HG02973 (cell line): ENCODE measurements around the gene CADPS2.

Experiments
- ATAC-seq: cut with Tn5 transposase; IDR thresholded peaks from one replicate; pipeline ENCODE4 v1.9.1; 2021; ENCODE audit warnings: moderate library complexity; ENCODE audit not compliant: unreplicated experiment

Gene CADPS2

DNA sequence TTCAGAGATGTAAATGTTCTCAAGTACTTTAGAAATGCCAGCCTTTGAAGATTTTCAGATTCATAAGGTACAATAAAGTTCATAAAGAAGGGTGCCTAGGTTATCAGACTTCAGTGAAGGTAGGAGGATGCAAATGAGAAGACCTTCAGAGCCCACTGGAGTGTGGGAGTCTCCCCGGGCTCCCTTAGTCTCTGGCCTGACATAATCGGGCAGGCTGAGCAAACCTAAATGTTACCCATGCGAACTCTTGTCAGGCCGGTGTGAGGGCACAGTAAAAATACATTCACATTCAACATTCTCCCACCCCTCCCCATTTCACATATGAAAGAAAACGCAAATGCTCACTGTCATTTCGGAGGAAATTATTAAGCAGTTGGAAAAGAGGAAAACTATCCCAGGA, 479.1 kb downstream of the CADPS2 start:
- no peak for ATAC-seq

DNA sequence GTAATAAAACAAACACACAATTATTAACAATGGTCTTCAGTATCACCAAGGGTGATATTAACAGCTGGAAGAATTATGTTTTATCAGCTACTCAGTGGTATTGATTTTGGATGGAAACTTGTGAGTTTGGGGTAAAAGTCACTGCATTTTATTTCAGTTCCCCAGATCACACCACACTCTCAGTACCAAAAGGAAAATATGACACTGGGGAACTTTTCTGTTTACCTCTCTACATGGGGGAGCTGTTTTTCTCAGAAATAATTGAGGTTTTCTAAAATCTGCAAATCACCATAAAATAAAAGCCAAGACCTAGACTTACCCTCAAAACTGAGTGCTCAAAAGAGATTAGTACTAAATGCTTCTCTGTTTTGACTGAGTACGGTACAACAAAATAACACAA, 483.1 kb downstream of the CADPS2 start:
- ATAC-seq = no peak

DNA sequence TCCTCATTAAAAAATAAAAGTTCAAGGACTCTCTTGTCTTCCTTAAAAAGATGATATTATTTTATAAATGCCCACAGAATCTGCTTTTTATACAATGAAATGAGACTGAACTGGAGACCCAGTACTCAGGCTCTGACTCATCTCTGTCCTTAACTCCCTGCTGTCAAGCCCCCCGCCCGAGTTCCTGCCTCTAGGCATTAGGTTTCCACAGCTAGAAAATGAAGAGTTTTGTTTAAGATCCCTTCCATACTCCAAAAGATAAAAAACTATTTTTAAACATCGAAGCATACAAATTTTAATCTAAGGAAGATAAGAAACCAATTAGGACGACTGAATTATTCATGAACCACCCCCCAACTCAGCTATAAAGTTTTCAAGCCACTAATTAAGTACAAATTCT, 484.0 kb downstream of the CADPS2 start:
- no peak for ATAC-seq

DNA sequence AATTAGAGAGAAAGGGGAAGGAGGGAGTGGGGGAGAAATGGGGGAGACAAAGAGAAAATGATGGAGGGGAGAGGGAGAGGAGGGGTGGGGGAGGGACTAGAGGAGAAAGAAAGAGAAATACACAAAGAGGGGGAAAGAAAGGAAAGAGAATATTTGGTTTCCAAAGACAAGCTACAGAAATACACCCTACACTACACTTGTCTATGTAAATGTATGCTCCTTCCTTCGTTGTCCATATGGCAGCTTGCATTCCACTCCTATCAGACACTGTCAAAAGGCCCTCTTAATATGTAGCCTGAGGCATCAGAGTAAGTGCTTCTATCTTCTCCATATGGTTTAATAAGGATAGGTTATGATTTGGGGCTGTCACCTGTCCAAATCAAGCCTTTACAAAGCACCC, 488.9 kb downstream of the CADPS2 start:
- ATAC-seq = no peak

DNA sequence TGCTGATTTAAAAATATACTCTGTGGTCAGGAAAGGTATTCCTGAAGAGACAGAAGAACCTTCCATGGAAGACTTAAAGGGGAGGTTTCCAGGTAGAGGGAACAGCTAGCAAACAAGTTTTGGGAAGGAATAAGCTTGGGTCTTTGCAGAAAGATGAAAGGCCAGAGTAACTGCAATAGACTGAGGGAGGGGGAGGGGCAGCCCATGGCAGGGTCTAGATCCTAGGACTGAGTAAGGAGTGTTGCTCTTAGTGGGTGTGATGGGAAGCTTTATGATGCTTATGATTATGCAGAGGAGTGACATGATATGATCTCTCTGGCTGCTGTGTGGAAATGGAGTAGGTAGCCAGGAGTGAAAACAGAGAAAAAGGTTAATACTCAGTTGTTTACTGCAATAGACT, 491.7 kb downstream of the CADPS2 start:
- no peak for ATAC-seq

DNA sequence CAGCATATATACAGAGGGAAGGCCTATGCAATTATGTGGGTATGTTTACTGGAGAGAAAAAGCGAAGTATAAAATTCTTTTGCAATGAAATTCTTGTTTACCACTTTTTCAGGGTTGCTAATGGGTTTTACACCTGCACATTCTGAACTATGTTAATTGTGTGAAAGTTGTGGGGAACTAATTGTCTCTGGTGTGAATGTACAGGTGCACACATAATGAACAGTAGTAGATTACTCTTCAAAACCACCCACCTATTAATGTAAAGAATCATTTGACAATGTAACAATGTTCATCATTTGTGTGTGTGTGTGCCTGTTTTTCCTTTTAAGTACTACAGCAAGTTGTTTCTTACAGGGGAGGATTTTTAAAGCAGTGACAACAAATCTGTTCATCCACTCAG, 501.7 kb downstream of the CADPS2 start:
- no peak for ATAC-seq

DNA sequence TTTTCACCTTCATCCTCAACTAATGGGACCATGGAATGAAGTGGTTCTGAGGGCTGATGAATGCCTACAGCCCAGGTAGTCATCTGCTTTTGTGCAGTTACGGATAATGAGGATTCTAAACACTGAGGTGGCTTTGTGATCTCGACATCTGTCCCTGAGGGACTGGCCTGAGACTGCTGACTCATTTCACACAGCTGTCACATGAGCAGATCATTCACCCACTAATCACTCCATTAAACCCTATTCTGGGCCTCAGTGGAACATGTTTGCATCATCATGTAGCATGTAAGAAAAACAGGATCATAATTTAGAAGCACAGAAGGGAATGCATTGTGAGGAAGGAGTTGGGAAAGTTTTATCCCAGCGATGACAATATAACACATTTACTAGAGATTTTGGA, 502.3 kb downstream of the CADPS2 start:
- peak; percentile 96 for ATAC-seq

DNA sequence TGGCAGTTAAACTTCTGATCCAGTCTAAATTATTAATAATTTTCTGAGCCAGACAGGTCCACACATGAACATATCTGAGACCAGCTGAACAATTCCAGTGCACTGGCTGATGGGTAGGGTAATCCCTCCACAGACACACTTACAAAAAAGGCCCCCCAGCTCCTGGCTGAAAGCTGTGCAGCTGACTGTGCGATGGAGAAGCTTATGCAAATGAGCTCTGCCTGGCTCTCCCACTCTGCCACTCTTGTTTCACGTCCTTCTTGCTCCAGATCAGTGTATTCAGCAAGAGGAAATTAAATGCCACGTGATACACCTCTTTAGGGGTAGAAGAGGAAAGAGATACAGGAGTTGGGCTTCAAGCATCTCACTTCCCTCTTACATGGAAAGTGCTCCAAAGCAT, 505.3 kb downstream of the CADPS2 start:
- ATAC-seq = no peak

DNA sequence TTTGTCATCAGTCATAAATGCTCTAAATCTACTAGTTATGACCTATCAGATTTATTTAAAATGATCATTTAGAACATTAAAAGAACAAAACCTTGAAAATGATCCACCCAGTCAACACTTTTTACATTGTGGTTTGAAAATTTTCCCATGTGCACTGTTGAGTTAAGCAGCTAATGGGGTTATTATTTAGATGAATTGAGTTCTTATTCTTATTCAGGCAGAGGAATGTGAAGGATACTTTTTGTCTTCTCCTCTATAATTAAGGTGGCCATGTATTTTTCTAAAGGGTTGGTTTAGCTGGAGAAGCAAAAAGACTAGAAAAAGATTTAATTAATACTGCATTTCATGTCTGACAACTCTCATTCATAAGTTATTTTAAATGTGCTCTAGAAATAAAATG, 506.8 kb downstream of the CADPS2 start:
- ATAC-seq = no peak

DNA sequence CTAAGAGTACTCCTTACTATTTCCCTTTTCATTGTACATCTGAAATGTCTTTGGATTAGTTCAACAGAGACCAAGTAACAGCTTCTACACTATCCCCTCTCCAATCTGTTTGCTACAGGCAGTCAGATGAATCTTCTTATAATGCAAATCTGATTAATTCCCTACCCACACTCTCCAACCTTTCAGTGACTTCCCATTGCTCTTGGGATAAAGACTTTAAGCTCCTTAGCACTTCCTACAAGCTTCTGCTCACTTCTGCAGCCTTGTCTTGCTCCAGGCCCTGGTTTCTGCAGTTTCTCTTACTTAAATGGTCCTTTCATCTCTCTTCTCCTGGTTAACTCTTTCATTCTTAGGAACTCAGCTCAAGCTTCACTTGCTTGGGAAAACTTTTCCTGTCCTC, 516.5 kb downstream of the CADPS2 start:
- no peak for ATAC-seq

DNA sequence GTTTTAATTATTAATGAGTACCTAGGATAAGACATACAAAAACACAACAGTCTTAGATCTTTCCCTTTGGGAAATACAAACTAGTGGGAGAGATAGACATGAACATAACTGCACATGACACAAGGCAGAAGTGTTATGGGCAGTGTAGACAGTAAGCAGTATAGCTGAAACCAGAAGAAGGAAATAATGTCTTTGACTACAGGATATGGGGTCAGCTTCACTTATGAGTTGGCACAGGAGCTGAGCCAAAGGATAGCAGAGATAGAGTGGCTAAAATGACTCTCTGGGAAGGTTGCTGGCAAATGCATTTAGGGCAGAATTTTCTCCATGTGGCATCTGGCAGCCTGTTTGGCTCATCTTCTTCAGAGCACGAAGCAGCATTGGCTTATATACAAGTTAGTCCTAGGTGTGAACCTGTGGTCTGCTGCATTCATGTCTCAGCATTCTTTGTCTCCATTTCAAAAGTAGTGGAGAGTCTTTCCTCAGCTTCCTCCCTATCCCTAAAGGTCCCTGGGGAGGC, 521.4 kb downstream of the CADPS2 start:
- ATAC-seq = no peak

DNA sequence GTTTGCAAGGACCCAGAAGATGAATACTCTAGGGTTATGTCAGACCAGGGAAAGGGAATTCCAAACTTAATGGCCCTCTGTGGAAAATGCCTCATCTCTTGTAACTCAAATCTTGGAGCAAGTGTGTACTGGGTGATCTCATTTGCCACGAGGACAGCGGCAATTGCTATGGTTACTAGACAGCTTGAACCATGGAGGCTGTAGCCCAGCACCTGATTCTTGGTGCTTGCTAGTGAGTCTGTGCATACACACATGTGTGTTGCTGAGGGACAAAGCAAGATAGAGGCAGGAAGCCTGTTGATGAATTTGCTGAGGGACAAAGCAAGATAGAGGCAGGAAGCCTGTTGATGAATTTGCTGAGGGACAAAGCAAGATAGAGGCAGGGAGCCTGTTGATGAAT, 523.1 kb downstream of the CADPS2 start:
- ATAC-seq = no peak

DNA sequence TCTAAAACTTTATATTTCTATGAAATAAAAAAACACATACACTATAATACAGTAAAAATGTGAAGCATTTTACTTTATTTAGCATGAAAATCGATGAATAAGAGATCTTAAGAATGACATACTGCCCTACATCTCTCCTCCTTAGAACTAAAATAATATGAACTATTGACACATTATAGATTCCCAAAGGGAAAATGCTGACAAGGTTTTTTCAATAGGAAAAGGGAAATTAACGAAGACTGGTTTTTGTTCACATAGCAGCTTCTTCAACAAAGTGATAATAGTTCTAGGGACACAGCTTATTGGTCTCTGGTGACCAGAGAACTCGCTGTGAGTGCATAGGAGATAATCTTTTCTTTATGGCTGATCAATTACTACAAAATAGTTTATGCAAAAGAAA, 523.8 kb downstream of the CADPS2 start:
- ATAC-seq = no peak

DNA sequence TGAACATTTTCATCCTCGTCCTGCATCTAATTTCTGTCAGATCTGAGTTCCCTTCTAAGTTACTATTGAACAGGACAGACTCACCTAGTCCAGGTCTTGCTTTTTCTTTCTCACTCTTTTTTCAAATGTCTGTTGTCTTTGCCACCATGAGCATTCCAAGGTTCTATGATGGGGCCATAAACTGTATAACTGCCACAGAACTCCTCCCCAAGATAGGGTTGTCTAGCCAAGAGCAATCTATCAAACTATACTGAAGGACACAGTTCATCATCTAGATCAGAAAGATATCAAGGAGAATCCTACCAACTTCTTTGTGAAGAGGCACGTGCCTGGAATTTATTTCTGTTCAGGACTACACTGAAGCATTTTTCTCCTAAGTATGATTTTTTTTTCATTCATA, 531.6 kb downstream of the CADPS2 start:
- ATAC-seq = no peak

DNA sequence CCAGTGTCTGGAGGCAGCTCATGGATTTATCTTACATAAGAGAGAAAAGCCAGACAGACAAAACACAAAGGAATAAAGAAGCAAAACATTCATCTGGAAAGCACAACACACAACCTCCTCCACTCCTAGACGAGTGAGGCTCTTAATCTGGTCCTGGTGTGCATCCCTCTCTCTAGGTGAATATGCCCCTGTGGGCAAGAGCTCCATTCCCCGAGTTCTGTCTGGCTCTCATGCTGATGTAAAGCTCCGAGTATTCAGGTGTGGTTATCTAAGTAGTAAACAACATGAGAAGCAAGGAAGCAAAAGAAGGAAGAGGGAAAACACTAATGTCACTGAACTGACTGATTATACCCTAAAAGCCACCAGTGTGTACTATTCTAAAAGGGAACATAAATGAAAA, 533.8 kb downstream of the CADPS2 start:
- no peak for ATAC-seq

DNA sequence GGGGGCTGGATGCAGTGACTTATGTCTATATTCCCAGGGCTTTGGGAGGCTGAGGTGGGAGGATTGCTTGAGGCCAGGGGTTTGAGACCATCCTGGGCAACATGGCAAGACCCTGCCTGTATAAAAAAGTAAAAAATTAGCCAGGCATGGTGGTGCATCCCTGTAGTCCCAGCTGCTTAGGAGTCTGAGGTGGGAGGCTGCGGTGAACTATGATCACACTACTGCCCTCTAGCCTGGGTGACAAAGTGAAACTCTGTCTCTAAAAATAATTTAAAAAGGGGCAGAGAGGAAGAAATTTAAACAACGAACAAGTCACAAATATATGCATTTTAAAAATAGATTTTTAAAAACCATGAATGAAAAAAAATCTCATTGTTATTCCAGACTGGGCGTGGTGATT, 535.6 kb downstream of the CADPS2 start:
- ATAC-seq = no peak

DNA sequence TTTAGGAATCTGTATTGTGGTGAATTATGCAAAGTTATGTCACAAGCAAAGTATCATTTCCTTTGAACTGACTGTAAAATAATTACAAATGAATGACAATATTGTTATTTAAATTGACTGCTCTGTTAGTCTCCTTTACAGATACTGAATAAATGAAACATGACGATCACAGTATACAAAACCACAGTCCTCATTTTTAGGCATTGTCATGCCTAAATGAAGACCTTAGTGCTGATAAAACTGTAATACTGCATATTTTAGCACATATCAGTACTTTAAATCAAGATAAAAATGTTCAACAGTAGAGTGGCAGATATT, 542.0 kb downstream of the CADPS2 start:
- ATAC-seq = no peak

DNA sequence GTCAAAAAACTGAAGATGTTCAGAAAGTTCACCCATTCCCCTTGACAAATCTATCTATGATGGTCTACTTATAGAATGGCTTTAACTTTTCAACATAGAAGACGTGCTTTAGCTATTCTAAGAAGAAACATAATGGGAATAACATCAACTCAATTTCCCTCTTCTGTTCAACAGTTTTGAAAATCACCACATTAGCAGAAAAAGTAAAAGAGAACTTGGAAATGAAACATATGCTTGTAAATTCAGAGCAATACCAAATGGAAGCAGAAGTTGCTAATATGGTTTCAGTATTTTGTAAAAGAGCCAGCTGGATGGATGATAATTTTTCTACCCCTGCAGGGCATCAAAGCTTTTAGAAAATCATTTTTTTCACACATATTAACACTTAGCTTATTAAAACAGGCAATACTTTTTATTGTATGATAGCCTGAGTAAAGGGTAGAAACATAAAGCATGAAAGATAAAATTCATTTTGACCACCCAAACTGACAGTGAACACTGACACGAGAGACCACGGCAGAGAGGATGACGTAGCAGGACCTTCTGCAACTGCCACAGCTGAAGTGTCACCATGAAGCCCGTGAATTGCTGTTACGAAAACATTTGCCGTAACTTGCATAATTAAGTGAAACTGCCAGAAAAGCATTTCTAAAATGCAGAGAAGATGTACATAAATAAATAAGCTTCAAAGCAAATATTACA, 542.5 kb downstream of the CADPS2 start:
- ATAC-seq = no peak

DNA sequence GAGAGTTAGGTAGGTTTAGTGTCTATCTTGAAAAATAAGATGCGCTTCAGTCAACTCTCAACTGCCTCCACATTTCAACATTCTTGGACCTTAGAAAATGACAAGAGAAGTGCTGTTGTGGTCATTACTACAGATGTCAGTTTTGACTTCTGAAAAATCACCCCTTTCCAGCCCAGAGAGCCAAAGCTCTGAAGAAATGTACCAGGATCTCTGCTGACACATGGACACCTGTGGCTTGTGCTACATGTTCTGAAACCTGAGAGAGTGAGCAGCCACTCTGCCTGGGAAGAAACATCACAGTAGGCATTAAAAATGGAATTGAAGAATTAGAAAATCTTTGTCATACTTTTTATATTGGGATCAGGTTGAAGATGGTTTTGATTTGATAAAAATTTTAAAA, 545.8 kb downstream of the CADPS2 start:
- ATAC-seq = no peak

DNA sequence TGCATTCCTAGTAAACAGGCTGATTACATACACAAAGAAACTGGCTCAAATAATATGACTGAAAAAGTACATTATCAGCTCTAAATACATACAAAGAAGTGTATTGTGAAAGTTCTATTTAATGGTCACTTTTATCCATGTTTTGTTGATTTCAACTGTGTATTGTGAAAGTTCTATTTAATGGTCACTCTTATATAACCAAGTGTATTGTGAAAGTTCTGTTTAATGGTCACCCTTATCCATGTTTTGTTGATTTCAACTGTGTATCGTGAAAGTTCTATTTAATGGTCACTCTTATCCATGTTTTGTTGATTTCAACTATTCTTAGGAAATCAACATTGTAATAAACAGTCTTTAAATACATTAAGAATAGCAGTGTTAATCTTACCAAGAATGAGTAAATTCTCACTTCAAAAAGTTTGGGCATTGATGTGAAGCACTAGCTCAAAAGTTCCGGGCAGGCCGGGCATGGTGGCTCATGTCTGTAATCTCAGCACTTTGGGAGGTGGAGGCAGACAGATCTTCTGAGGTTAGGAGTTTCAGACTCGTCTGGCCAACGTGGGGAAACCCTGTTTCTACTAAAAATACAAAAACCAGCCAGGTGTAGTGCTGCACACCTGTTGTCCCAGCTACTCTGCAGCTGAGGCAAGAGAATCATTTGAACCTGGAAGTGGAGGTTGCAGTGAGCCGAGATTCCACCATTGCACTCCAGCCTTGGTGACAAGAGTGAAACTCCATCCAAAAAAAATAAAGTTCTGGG, 546.9 kb downstream of the CADPS2 start:
- no peak for ATAC-seq

DNA sequence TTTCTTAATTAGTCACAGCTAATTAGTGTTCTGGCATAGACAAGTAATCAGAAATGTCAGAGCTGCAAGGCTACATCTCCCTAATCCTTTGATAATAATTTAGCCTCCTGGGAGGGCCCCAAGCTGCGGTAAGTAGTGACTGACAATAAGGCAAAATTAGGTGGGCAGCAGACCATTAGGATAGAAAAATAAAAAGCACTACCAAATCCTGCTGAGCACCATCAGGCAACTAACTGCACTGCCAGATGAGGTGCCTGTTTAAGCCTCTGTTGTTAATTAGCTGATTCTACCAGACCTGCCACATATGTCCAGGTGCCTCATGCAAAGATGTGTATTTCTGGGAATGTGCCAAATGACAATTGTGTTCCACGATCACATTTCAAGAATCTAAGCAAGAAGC, 549.2 kb downstream of the CADPS2 start:
- ATAC-seq = no peak

DNA sequence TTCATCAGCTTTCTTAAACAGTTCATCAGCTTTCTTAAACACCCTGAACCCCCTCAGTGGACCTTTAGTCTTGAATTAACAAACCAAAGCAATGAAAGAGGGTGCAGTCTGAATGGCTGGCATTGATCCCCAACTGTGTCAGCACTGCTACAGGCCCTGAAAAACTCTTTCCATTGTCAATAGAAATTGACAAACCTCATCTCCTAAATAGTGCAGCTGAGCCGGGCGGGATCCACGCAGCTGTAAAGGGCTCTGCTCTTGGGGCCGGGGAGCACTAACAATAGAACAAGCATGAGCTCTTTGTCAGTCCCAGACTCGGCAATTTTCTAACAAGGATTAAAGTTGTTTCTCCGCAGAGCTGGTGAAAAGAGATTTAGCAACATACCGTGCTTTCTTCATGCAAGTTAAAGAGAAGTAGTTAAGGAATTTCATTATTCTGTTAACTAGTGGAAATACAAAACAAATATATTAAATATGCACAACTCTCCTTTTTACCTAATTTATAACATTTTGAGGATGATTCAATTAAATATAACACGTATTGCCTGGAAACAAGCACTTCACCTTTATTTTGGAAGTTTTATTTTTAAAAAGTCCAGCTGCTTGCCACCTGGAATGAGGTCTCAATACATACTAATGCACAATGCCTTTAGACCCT, 557.0 kb downstream of the CADPS2 start:
- no peak for ATAC-seq
